IMR-90 (cell line): Measurements from ENCODE around the gene ZNF486. TPM values are rescaled to one million over a fixed set of nuclear protein-coding genes. Genes with fewer than 3 reads are reported as not detected.
"Not testable (repeated sequence)": the region's sequence is repeated elsewhere in the genome, so short reads cannot be mapped to it uniquely, and the experiment has no call there.

ENCODE experiments used
- ATAC-seq: fragments of 200-7000 bp; cut with Tn5 transposase; 2 replicates; pipeline ENCODE4 v1.9.1; 2020; ENCODE audit warnings: low read depth, mild to moderate bottlenecking, moderate library complexity
- BruUV-seq: library from RNA; stranded (reverse); fragments of 400-500 nt; replicated peaks from 2 replicates; lab custom pipeline; 2021; lab: Mats Ljungman, UMichigan
- CTCF ChIA-PET: fragments of 300-600 bp; formaldehyde crosslinking; extraction: SDS; loops from one replicate; lab custom pipeline; 2021; ENCODE audit warnings: antibody characterized with exemption; lab: Yijun Ruan, JAX
- POLR2A ChIA-PET: fragments of 300-600 bp; sonication (Branson Sonifier 250); formaldehyde crosslinking; loops from one replicate; lab custom pipeline; 2022; ENCODE audit warnings: antibody characterized with exemption; ENCODE audit not compliant: unreplicated experiment; lab: Charles Lee
- DNase-seq: peaks from one replicate; pipeline ENCODE4 v3.0.0; 2013
- H2AFZ ChIP-seq: replicated peaks from 2 replicates; pipeline ENCODE3; 2013; ENCODE audit warnings: low read length, mild to moderate bottlenecking; ENCODE audit not compliant: poor library complexity
- H2AK5ac ChIP-seq: 2 replicates; pipeline ENCODE4 v1.6.1; 2013; ENCODE audit warnings: low read depth, low read length, inconsistent platforms
- H2AK9ac ChIP-seq: replicated peaks from 2 replicates; pipeline ENCODE3; 2013; ENCODE audit warnings: mild to moderate bottlenecking, low read depth, low read length, moderate library complexity; ENCODE audit not compliant: poor library complexity
- H2BK120ac ChIP-seq: 2 replicates; pipeline ENCODE4 v1.6.1; 2013; ENCODE audit warnings: low read depth, low read length, inconsistent platforms
- H2BK15ac ChIP-seq: 3 replicates; pipeline ENCODE4 v1.6.1; 2013; ENCODE audit warnings: low read depth, low read length, inconsistent platforms
- H2BK20ac ChIP-seq: 2 replicates; pipeline ENCODE4 v1.6.1; 2013; ENCODE audit warnings: low read depth, mild to moderate bottlenecking, inconsistent platforms, low read length, moderate library complexity
- H2BK5ac ChIP-seq: 2 replicates; pipeline ENCODE4 v1.6.1; 2013; ENCODE audit warnings: mild to moderate bottlenecking, low read depth, low read length, inconsistent platforms; ENCODE audit not compliant: poor library complexity, severe bottlenecking
- H3K14ac ChIP-seq: replicated peaks from 2 replicates; pipeline ENCODE4 v1.6.1; 2013; ENCODE audit warnings: low read depth, low read length, inconsistent platforms
- H3K18ac ChIP-seq: 2 replicates; pipeline ENCODE4 v1.6.1; 2013; ENCODE audit warnings: low read depth, low read length, control low read depth
- H3K23ac ChIP-seq: 2 replicates; pipeline ENCODE4 v1.6.1; 2013; ENCODE audit warnings: low read depth, low read length, inconsistent platforms
- H3K27ac ChIP-seq: 2 replicates; pipeline ENCODE4 v1.5.1; 2013; ENCODE audit warnings: mild to moderate bottlenecking, control low read depth, low read length; ENCODE audit not compliant: insufficient read depth
- H3K27me3 ChIP-seq: 2 replicates; pipeline ENCODE4 v1.6.1; 2013; ENCODE audit warnings: low read length; ENCODE audit not compliant: control insufficient read depth, insufficient read depth
- H3K36me3 ChIP-seq: 2 replicates; pipeline ENCODE4 v1.6.1; 2013; ENCODE audit warnings: low read length, mixed read lengths; ENCODE audit not compliant: control insufficient read depth, insufficient read depth
- H3K4ac ChIP-seq: 2 replicates; pipeline ENCODE4 v1.6.1; 2013; ENCODE audit warnings: low read depth, low read length, inconsistent platforms
- H3K4me1 ChIP-seq: 2 replicates; pipeline ENCODE4 v1.6.1; 2013; ENCODE audit warnings: low read length, mixed read lengths; ENCODE audit not compliant: control insufficient read depth, insufficient read depth
- H3K4me2 ChIP-seq: 2 replicates; pipeline ENCODE4 v1.6.1; 2013; ENCODE audit warnings: low read depth, mild to moderate bottlenecking, control low read depth, low read length, moderate library complexity
- H3K4me3 ChIP-seq: 2 replicates; pipeline ENCODE4 v1.5.1; 2013; ENCODE audit warnings: low read depth, mild to moderate bottlenecking, control low read depth, low read length, moderate library complexity; ENCODE audit not compliant: insufficient read depth
- H3K56ac ChIP-seq: 2 replicates; pipeline ENCODE4 v1.6.1; 2013; ENCODE audit warnings: low read length, inconsistent platforms; ENCODE audit not compliant: insufficient read depth; ENCODE audit errors: extremely low read depth
- H3K79me1 ChIP-seq, 2 experiments: 2 replicates each; pipeline ENCODE4 v1.6.1; 2013; ENCODE audit warnings: low read length in 2 of 2, inconsistent platforms in 1 of 2, low read depth in 1 of 2
- H3K9ac ChIP-seq: 2 replicates; pipeline ENCODE4 v1.6.1; 2013; ENCODE audit warnings: low read depth, low read length, control low read depth
- H3K9me1 ChIP-seq: 2 replicates; pipeline ENCODE4 v1.6.1; 2013; ENCODE audit warnings: low read length, inconsistent platforms; ENCODE audit not compliant: insufficient read depth
- H3K9me3 ChIP-seq: 2 replicates; pipeline ENCODE4 v1.6.1; 2013; ENCODE audit warnings: low read length; ENCODE audit not compliant: control insufficient read depth, insufficient read depth
- H4K20me1 ChIP-seq: 2 replicates; pipeline ENCODE4 v1.6.1; 2013; ENCODE audit warnings: low read length, inconsistent platforms; ENCODE audit not compliant: insufficient read depth
- H4K5ac ChIP-seq: 2 replicates; pipeline ENCODE4 v1.6.1; 2013; ENCODE audit warnings: mild to moderate bottlenecking, low read depth, low read length, control low read depth
- H4K8ac ChIP-seq, 2 experiments: 2 replicates each; pipeline ENCODE4 v1.6.1; 2013; ENCODE audit warnings: low read depth in 2 of 2, low read length in 2 of 2, control low read depth in 1 of 2, inconsistent platforms in 1 of 2
- H4K91ac ChIP-seq: 2 replicates; pipeline ENCODE4 v1.6.1; 2013; ENCODE audit warnings: low read depth, low read length, inconsistent platforms; ENCODE audit not compliant: insufficient read depth
- WGBS, 2 experiments: methylation state at CpG; one replicate each; pipeline versions ENCODE4 v1.1.5 to v1.1.7; 2013; ENCODE audit warnings: missing lambda C conversion rate in 2 of 2; ENCODE audit not compliant: insufficient read length in 1 of 2; ENCODE audit errors: extremely low coverage in 2 of 2; 5-methylcytosine and 5-hydroxymethylcytosine counted together
- dilution Hi-C: fragments of 300-500 bp; cut with HindIII; formaldehyde crosslinking; loops from one replicate; pipeline ENCODE4 v1.14.3; 2018; ENCODE audit warnings: low sequenced_read_pairs; ENCODE audit not compliant: unreplicated experiment
- in situ Hi-C: fragments of 300-500 bp; cut with MboI; formaldehyde crosslinking; loops from 3 replicates; pipeline ENCODE4 v1.14.3; 2019; ENCODE audit warnings: low sequenced_read_pairs, inconsistent platforms, mixed read lengths
- intact Hi-C: fragments of 100-400 bp; cut with micrococcal nuclease; formaldehyde crosslinking; loops from 2 replicates; pipeline ENCODE4 v1.10.0; 2022
- polyA plus RNA-seq, 3 experiments: library from polyadenylated mRNA; depleted of rRNA; stranded (reverse); fragments of >200 nt; gene quantifications; 2 replicates each; pipeline ENCODE4 v1.2.3, GENCODE V29; 2012; ENCODE audit warnings: low replicate concordance in 1 of 3
- total RNA-seq: library from RNA; depleted of rRNA; stranded (reverse); fragments of >200 nt; gene quantifications from 2 replicates; pipeline ENCODE4 v1.2.3, GENCODE V29; 2012

ZNF486 gene
- total and polyA plus RNA-seq, 2 of the 4 experiments (the other 2 are of a cell fraction) = 2.2 to 4.1 TPM

DNA sequence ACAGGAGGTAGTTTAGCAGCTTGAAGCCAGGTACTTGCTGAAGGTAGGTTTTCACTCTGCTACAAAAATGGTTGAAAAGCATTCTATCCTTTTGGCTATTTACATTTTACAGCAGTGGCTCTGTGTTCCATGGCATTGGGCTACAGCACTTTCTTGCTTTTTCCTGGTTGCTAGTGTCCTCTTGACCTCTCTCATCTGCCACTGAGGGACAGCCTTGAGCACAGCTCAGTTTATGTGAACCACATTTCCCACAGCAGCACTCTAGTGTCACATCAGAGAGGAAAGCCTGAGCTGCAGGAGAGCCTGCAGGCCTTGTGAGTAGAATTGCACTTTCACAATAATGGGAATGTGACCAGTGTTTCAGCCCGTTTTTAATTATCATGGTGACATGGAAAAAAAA, 54.6 kb downstream of the ZNF486 start:
- H2BK15ac ChIP-seq, H4K8ac ChIP-seq, H3K14ac ChIP-seq, H2BK5ac ChIP-seq, POLR2A ChIA-PET, dilution Hi-C loops, H2AFZ ChIP-seq, H3K4me2 ChIP-seq, H2AK5ac ChIP-seq, H3K27ac ChIP-seq, H3K4me1 ChIP-seq, H3K9me3 ChIP-seq, H3K9ac ChIP-seq, DNase-seq, H3K4ac ChIP-seq, H4K5ac ChIP-seq, intact Hi-C loops, H2BK120ac ChIP-seq, CTCF ChIA-PET, H3K18ac ChIP-seq, in situ Hi-C loops, H3K36me3 ChIP-seq, H3K9me1 ChIP-seq, H4K91ac ChIP-seq, H2BK20ac ChIP-seq, H3K4me3 ChIP-seq, H4K20me1 ChIP-seq, BruUV-seq, H3K56ac ChIP-seq, H3K27me3 ChIP-seq, ATAC-seq, H2AK9ac ChIP-seq, H3K23ac ChIP-seq, H3K79me1 ChIP-seq: not testable (repeated sequence)
- no CpG with 5 or more reads among the region's 1 CpG for WGBS, 2 experiments
